Measurements from ENCODE around the gene MCF2L2.

MCF2L2 gene

GRCh38 chr3:183360971-183361624 lies 67.3 kb downstream of the MCF2L2 start:
- no peak for DNase-seq

GRCh38 chr3:183359036-183359435 lies 69.4 kb downstream of the MCF2L2 start:
- DNase-seq = no peak

GRCh38 chr3:183357564-183358079 lies 70.8 kb downstream of the MCF2L2 start:
- no peak for DNase-seq

GRCh38 chr3:183356920-183357319 lies 71.5 kb downstream of the MCF2L2 start:
- no peak for DNase-seq

GRCh38 chr3:183354874-183355273 lies 73.5 kb downstream of the MCF2L2 start:
- no peak for DNase-seq

GRCh38 chr3:183354325-183354831 lies 74.0 kb downstream of the MCF2L2 start:
- DNase-seq = no peak

- DNase-seq = no peak
These were observed 75.0 kb downstream of the MCF2L2 start for GRCh38 chr3:183353421-183353820.

GRCh38 chr3:183350164-183350563 lies 78.3 kb downstream of the MCF2L2 start:
- peak; percentile 42 for DNase-seq

GRCh38 chr3:183349421-183350157 lies 78.8 kb downstream of the MCF2L2 start:
- peak; percentile 74 for DNase-seq

- peak; percentile 24 for DNase-seq
These were observed 85.6 kb downstream of the MCF2L2 start for GRCh38 chr3:183342824-183343223.

- DNase-seq = peak; percentile 92
These were observed 86.7 kb downstream of the MCF2L2 start for GRCh38 chr3:183341545-183342288.

GRCh38 chr3:183340222-183340621 lies 88.2 kb downstream of the MCF2L2 start:
- DNase-seq = peak; percentile 10

GRCh38 chr3:183339461-183340086 lies 88.8 kb downstream of the MCF2L2 start:
- DNase-seq = peak; percentile 8

- DNase-seq = no peak
These were observed 89.9 kb downstream of the MCF2L2 start for GRCh38 chr3:183338520-183338919.

- DNase-seq = no peak
These were observed 95.9 kb downstream of the MCF2L2 start for GRCh38 chr3:183332487-183332886.

- DNase-seq = peak; percentile 12
These were observed 96.9 kb downstream of the MCF2L2 start for GRCh38 chr3:183331498-183331897.

GRCh38 chr3:183330881-183331280 lies 97.5 kb downstream of the MCF2L2 start:
- DNase-seq = peak; percentile 47

- DNase-seq = no peak
These were observed 98.9 kb downstream of the MCF2L2 start for GRCh38 chr3:183329543-183329942.

- DNase-seq = no peak
These were observed 99.6 kb downstream of the MCF2L2 start for GRCh38 chr3:183328823-183329222.

GRCh38 chr3:183328164-183328563 lies 100.3 kb downstream of the MCF2L2 start:
- no peak for DNase-seq

- no peak for DNase-seq
These were observed 101.1 kb downstream of the MCF2L2 start for GRCh38 chr3:183327343-183327742.

- DNase-seq = no peak
These were observed 104.3 kb downstream of the MCF2L2 start for GRCh38 chr3:183324083-183324482.

- DNase-seq = no peak
These were observed 109.0 kb downstream of the MCF2L2 start for GRCh38 chr3:183319371-183319770.
